RWPE1 (cell line): Measurements from ENCODE around the gene DRC3.

ENCODE experiments used
- CTCF ChIA-PET: fragments of 350-600 bp; sonication (Branson Sonifier 250); formaldehyde crosslinking; extraction: SDS; loops from one replicate; lab custom pipeline; 2021; lab: Yijun Ruan, JAX
- POLR2A ChIA-PET: fragments of 400-600 bp; formaldehyde crosslinking; extraction: SDS; loops from one replicate; lab custom pipeline; 2020; ENCODE audit warnings: antibody characterized with exemption; ENCODE audit not compliant: low non-redundant PET; lab: Yijun Ruan, JAX
- DNase-seq: peaks from one replicate; pipeline ENCODE4 v3.0.0; 2012; ENCODE audit warnings: low spot score
- H3K27ac ChIP-seq: fragments of 450-650 bp; 2 replicates; pipeline ENCODE4 v1.5.1; 2017
- CTCF ChIP-seq: fragments of 450-650 bp; conservative IDR thresholded peaks from 2 replicates; pipeline ENCODE4 v1.5.1; 2017; ENCODE audit warnings: low read depth, mild to moderate bottlenecking

Gene DRC3

GRCh38 chr17:17928398-17929287, 44.0 kb upstream of the DRC3 start:
- CTCF ChIA-PET: interaction anchor here (0.5 to 1.7 kb wide), 2 partner anchors 9 to 10 kb away, joined by 3 to 7 read pairs; no protein-coding TSS in a partner anchor
- H3K27ac ChIP-seq: peak overlapping the region; percentile 46
- POLR2A ChIA-PET: no interaction called here
- no peak for DNase-seq
- no peak for TF ChIP-seq CTCF

GRCh38 chr17:17929655-17930380, 42.8 kb upstream of the DRC3 start:
- DNase-seq: no peak
- no peak for TF ChIP-seq CTCF
- POLR2A ChIA-PET: interaction anchor here (0.7 kb wide), 1 partner anchor 101 kb away, joined by 3 read pairs; no protein-coding TSS in a partner anchor
- peak overlapping the region; percentile 46 for H3K27ac ChIP-seq
- CTCF ChIA-PET: no interaction called here

GRCh38 chr17:17930674-17931073, 42.0 kb upstream of the DRC3 start:
- ChIA-PET CTCF (interaction anchor here (0.6 kb wide), 1 partner anchor 78 kb away, joined by 3 read pairs; no protein-coding TSS in a partner anchor), POLR2A (interaction anchor here (0.7 kb wide), 1 partner anchor 100 kb away, joined by 3 read pairs; no protein-coding TSS in a partner anchor)
- DNase-seq: no peak
- TF ChIP-seq CTCF: no peak
- no peak overlapping the region for H3K27ac ChIP-seq

GRCh38 chr17:17931159-17931558, 41.5 kb upstream of the DRC3 start:
- no peak overlapping the region for H3K27ac ChIP-seq
- ChIA-PET POLR2A (no interaction called here), CTCF (no interaction called here)
- DNase-seq: no peak
- no peak for TF ChIP-seq CTCF

- POLR2A ChIA-PET: no interaction called here
Observed at GRCh38 chr17:17933775-17934174, 38.9 kb upstream of the DRC3 start.

More at GRCh38 chr17:17933775-17934174, 38.9 kb upstream of the DRC3 start:
- CTCF ChIA-PET: interaction anchor here (0.5 kb wide), 1 partner anchor 140 kb away, joined by 4 read pairs; no protein-coding TSS in a partner anchor
- H3K27ac ChIP-seq: no peak overlapping the region
- no peak for DNase-seq
- no peak for TF ChIP-seq CTCF
